GM18951 (cell line): ENCODE results near the gene EBF4.

Source experiments
- POLR2A ChIP-seq: IDR thresholded peaks from 4 replicates; pipeline ENCODE4 v1.6.1; 2011; ENCODE audit warnings: mild to moderate bottlenecking; ENCODE audit not compliant: insufficient read length, insufficient read depth; ENCODE audit errors: extremely low read depth
- in situ Hi-C: fragments of 300-500 bp; cut with MboI; formaldehyde crosslinking; loops from one replicate; pipeline ENCODE4 v1.12.0; 2022; ENCODE audit warnings: low sequenced_read_pairs, mixed read lengths, inconsistent platforms; ENCODE audit not compliant: unreplicated experiment

Gene EBF4

GRCh38 chr20:2771631-2772080 is 79.1 kb downstream of the EBF4 start:
- in situ Hi-C loops, result no loop called here
- no peak for TF ChIP-seq POLR2A

- no peak for TF ChIP-seq POLR2A
- in situ Hi-C loops, result no loop called here
Measured at GRCh38 chr20:2773812-2774211, 81.2 kb downstream of the EBF4 start.

GRCh38 chr20:2775139-2775538 is 82.6 kb downstream of the EBF4 start:
- in situ Hi-C loops, result no loop called here
- no peak for TF ChIP-seq POLR2A

GRCh38 chr20:2778602-2779321 is 86.2 kb downstream of the EBF4 start:
- TF ChIP-seq POLR2A, result no peak
- in situ Hi-C loops, result no loop called here

- in situ Hi-C loops, result no loop called here
- TF ChIP-seq POLR2A, result no peak
Measured at GRCh38 chr20:2780948-2781347, 88.4 kb downstream of the EBF4 start.

GRCh38 chr20:2783908-2784566 is 91.5 kb downstream of the EBF4 start:
- no peak for TF ChIP-seq POLR2A

GRCh38 chr20:2793471-2793870 is 100.9 kb downstream of the EBF4 start:
- in situ Hi-C loops, result no loop called here
- no peak for TF ChIP-seq POLR2A

More at GRCh38 chr20:2783908-2784566, 91.5 kb downstream of the EBF4 start:
- in situ Hi-C loops, result no loop called here

GRCh38 chr20:2794202-2794748 is 101.7 kb downstream of the EBF4 start:
- in situ Hi-C loops, result no loop called here
- no peak for TF ChIP-seq POLR2A

- in situ Hi-C loops, result no loop called here
- no peak for TF ChIP-seq POLR2A
Measured at GRCh38 chr20:2794866-2795447, 102.4 kb downstream of the EBF4 start.

GRCh38 chr20:2795451-2795850 is 102.9 kb downstream of the EBF4 start:
- in situ Hi-C loops, result no loop called here
- TF ChIP-seq POLR2A, result no peak

GRCh38 chr20:2796011-2796660 is 103.6 kb downstream of the EBF4 start:
- in situ Hi-C loops, result no loop called here
- TF ChIP-seq POLR2A, result no peak

- in situ Hi-C loops, result no loop called here
Measured at GRCh38 chr20:2797136-2797983, 104.8 kb downstream of the EBF4 start.

More at GRCh38 chr20:2797136-2797983, 104.8 kb downstream of the EBF4 start:
- no peak for TF ChIP-seq POLR2A
